ENCODE data around the gene TIAM2.

GRCh38 chr6:154998855-154999254 lies 3.7 kb downstream of the TIAM2 start:
- no peak for TF ChIP-seq CTCF (IDR thresholded peaks at IDR 0.05)
- no peak for TF ChIP-seq EP300 (IDR thresholded peaks at IDR 0.05)
- TF ChIP-seq POLR2A (IDR thresholded peaks at IDR 0.05) = no peak

Measured in tibial nerve (tissue), 4 donors.